Stimulated activated CD4-positive, alpha-beta T cell treated with anti-CD3 and anti-CD28 coated beads, Interleukin-1b, Interleukin-23, amount 100 ng/mL, for 4 hours (primary cell): ENCODE data around the gene B3GALT6.

Source experiments
- DNase-seq, 2 donors: peaks; one replicate each; pipeline ENCODE4 v3.0.0-alpha.2; 2020; ENCODE audit warnings: low read depth in 2 of 2

Gene B3GALT6

GRCh38 chr1:1262758-1263157 is 30.7 kb downstream of the B3GALT6 start:
- no peak for DNase-seq

- no peak for DNase-seq
Observed at GRCh38 chr1:1264026-1264425, 32.0 kb downstream of the B3GALT6 start.

GRCh38 chr1:1264868-1265272 is 32.8 kb downstream of the B3GALT6 start:
- DNase-seq: no peak

- no peak for DNase-seq
Observed at GRCh38 chr1:1267488-1268283, 35.6 kb downstream of the B3GALT6 start.

- no peak for DNase-seq
Observed at GRCh38 chr1:1268284-1268682, 36.2 kb downstream of the B3GALT6 start.

GRCh38 chr1:1270813-1271212 is 38.8 kb downstream of the B3GALT6 start:
- no peak for DNase-seq

- no peak for DNase-seq
Observed at GRCh38 chr1:1272341-1273208, 40.5 kb downstream of the B3GALT6 start.

GRCh38 chr1:1273209-1273511 is 41.1 kb downstream of the B3GALT6 start:
- DNase-seq: no peak

- peak; percentile 90 to 91 for DNase-seq
Observed at GRCh38 chr1:1273512-1274298, 41.7 kb downstream of the B3GALT6 start, which contains the start of gene UBE2J2. TSS of gene UBE2J2 (minus strand) at chr1:1273854. CDS start at chr1:1267992, 5,862 bp downstream.

GRCh38 chr1:1274299-1274930 is 42.4 kb downstream of the B3GALT6 start:
- DNase-seq: no peak

GRCh38 chr1:1274931-1275431 is 42.9 kb downstream of the B3GALT6 start:
- no peak for DNase-seq

GRCh38 chr1:1275836-1276235 is 43.8 kb downstream of the B3GALT6 start:
- no peak for DNase-seq

- no peak for DNase-seq
Observed at GRCh38 chr1:1278620-1279019, 46.6 kb downstream of the B3GALT6 start.

- no peak for DNase-seq
Observed at GRCh38 chr1:1279028-1279427, 47.0 kb downstream of the B3GALT6 start.

- no peak for DNase-seq
Observed at GRCh38 chr1:1280782-1281481, 48.9 kb downstream of the B3GALT6 start.

- no peak for DNase-seq
Observed at GRCh38 chr1:1281533-1282321, 49.7 kb downstream of the B3GALT6 start.

- no peak for DNase-seq
Observed at GRCh38 chr1:1282998-1283397, 51.0 kb downstream of the B3GALT6 start.

- DNase-seq: no peak
Observed at GRCh38 chr1:1283821-1284220, 51.8 kb downstream of the B3GALT6 start.
